ENCODE data around the gene ACOXL.

GRCh38 chr2:110864176-110864575, 131.8 kb downstream of the ACOXL start:
- TF ChIP-seq TAF15 (IDR thresholded peaks at IDR 0.05; ENCODE audit: low read depth, low read length) (no peak), CTCF (IDR thresholded peaks at IDR 0.05 in 2 of 3, conservative IDR thresholded peaks at IDR 0.05 in 1 of 3; ENCODE audit: insufficient read depth in 2 of 3, low read depth in 1 of 3, low read length in 3 of 3) (0 out of 6 replicates have a peak, but pooled peaks of 1 of the 3 experiments have one; percentile 10), TFAP4 (CRISPR knock-in tag; IDR thresholded peaks at IDR 0.05; ENCODE audit: borderline replicate concordance) (no peak), FOXJ3 (CRISPR knock-in tag; IDR thresholded peaks at IDR 0.05) (no peak), GTF3C2 (IDR thresholded peaks at IDR 0.05; ENCODE audit: borderline replicate concordance, extremely low read depth, insufficient read length) (no peak)

Data from K562 (cell line).